Measurements from ENCODE around the gene PNMA1.

- TF ChIP-seq CTCF (IDR thresholded peaks at IDR 0.05) (no peak), POLR2A (IDR thresholded peaks at IDR 0.05) (no peak), EP300 (IDR thresholded peaks at IDR 0.05) (no peak)
These were observed 37.0 kb upstream of the PNMA1 start for GRCh38 chr14:73751157-73751691.
